CD4-positive, alpha-beta T cell treated with Interleukin-4 for 4 hours (primary cell): Measurements from ENCODE around the gene ZFPL1.

ENCODE experiments used
- DNase-seq: peaks from one replicate; pipeline ENCODE4 v3.0.0-alpha.2; 2020

The ZFPL1 gene

GRCh38 chr11:65095974-65096806, 12.2 kb downstream of the ZFPL1 start, which contains the start of gene VPS51:
VPS51 (plus strand) TSS chr11:65096214; CDS start chr11:65096251, 37 bp downstream.
- DNase-seq: peak; percentile 89

- no peak for DNase-seq
These were observed 12.9 kb downstream of the ZFPL1 start for GRCh38 chr11:65096926-65097325.

DNA sequence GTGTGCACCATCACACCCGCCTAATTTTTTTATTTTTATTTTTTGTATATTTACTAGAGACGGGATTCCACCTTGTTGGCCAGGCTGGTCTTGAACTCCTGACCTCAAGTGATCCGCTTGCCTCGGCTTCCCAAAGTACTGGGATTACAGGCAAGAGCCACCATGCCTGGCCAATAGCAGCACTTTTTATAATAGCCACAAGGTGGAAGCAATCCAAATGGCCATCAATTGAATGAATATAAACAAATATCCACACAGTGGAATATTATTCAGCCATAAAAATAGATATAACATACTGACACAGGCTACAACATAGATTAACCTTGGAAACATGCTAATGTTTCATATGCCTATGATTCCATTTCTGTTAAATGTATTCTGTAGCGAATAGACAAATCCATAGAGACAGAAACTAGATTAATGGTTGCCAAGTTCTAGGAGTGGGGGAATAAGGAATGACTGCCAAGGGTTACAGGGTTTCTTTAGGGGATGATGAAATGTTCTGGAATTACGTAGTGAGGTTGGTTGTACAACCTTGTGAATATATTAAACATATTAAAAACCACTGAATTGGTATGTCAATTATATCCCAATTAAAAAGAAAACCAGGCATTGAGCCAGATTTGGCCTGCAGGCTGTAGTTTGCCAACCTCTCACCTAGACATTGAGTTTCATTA, 16.8 kb downstream of the ZFPL1 start:
- no peak for DNase-seq

GRCh38 chr11:65102142-65103095, 18.4 kb downstream of the ZFPL1 start:
- no peak for DNase-seq

DNA sequence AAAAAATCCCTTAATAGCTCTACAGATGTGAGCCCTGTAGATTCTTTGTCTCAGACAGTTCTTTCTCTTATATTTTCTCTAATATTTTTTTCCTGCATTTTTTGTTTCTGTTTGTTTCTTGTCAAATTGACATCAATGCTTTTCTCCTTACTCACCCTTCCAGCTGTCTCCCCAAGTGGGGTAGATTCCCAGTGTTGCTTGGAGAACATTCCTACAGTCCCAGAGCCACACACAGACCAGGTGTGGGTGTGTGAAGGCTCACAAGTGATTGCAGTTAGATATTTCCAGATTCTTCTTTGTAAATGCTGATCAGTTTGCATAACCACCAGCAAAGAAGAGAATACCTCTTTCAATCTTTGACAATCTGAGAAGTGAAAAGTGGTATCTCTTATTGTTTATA, 19.5 kb downstream of the ZFPL1 start:
- DNase-seq: no peak

DNA sequence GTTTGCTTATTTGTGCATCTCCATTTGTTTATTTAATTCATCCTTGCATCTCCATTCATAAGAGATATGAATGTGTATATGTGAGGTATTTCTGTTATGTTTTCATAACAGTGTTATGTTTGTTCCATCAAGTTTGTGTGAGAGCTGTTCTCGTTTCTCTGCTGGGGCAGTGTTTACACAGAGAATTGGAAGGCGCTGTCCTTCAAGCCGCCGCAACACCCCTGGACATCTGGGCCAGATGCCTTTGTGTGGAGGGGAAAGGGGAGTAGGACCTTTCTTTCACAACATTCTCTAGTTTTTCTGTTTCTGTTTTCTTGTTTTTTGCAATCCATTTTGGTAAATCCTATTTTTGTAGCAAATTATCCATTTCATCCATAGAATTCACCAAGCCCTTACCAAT, 20.6 kb downstream of the ZFPL1 start:
- no peak for DNase-seq

DNA sequence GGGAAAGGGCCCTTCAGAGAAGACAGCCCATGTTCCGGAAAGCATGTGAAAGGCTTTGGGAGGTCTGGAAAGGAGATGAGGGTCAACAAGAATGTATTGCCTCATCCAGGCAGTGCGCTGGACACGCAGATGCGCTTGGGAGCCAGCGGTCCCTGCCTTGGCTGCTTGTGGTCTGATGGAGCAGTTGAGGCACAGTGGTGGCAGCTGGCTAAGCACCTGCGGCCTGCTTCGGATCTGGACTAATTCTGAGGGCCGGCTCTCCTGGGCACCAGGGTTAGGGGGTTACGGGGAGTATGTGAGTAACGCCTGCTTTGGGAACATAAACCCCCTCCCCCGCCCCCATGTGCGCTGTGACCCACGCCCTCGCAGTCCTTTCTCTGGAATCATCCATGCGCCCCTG, 23.1 kb downstream of the ZFPL1 start:
- DNase-seq: no peak

GRCh38 chr11:65107751-65108468, 23.9 kb downstream of the ZFPL1 start:
- no peak for DNase-seq

DNA sequence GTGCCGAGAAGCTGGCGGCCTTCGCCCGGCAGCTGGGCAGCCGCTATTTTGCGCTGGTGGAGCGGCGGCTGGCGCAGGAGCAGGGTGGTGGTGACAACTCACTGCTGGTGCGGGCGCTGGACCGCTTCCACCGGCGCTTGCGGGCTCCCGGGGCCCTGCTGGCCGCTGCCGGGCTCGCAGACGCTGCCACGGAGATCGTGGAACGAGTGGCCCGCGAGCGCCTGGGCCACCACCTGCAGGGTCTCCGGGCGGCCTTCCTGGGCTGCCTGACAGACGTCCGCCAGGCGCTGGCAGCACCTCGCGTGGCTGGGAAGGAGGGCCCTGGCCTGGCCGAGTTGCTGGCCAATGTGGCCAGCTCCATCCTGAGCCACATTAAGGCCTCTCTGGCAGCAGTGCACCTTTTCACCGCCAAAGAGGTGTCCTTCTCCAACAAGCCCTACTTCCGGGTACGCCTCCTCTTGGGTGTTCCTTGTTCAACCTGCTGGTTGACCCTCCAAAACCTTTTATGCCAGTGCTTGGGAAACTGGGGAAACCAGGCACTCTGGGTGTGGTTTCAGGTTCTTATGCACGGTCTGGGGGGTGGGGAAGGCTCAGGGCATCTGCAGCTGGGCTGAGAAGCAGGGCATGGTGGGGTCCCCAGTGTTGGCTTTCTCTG, 24.6 kb downstream of the ZFPL1 start:
- no peak for DNase-seq

GRCh38 chr11:65109231-65110198, 25.5 kb downstream of the ZFPL1 start:
- DNase-seq: no peak

GRCh38 chr11:65110354-65110861, 26.4 kb downstream of the ZFPL1 start:
- DNase-seq: peak; percentile 92

- DNase-seq: no peak
These were observed 27.2 kb downstream of the ZFPL1 start for GRCh38 chr11:65111159-65111743.

GRCh38 chr11:65111744-65112545, 27.9 kb downstream of the ZFPL1 start, which contains the start of gene TM7SF2:
TM7SF2 (plus strand) TSS chr11:65111872; CDS start chr11:65112016, 144 bp downstream.
- DNase-seq: peak; percentile 92

GRCh38 chr11:65112546-65113360, 28.7 kb downstream of the ZFPL1 start:
- DNase-seq: peak; percentile 64

DNA sequence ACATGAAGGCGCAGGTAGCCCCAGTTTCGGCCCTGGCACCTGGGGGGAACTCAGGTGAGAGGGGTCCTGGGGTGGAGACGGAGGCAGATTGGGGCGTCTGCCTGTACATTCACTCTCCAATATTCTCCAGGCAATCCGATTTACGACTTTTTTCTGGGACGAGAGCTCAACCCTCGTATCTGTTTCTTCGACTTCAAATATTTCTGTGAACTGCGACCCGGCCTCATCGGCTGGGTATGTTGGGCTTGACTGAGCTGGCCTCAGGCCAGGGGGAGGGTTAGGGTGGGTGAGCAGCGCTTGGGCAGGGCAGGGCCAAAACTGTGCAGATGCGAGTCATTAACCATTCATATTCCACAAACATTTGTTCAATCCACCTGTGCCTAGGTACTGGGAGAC, 29.3 kb downstream of the ZFPL1 start:
- DNase-seq: no peak

GRCh38 chr11:65113839-65114238, 29.8 kb downstream of the ZFPL1 start:
- DNase-seq: no peak

- no peak for DNase-seq
These were observed 30.6 kb downstream of the ZFPL1 start for GRCh38 chr11:65114538-65115171.
